SK-N-SH (cell line): Measurements from ENCODE around the gene GMPR2. TPM values are rescaled to one million over a fixed set of nuclear protein-coding genes. Genes with fewer than 3 reads are reported as not detected.

Source experiments
- CTCF ChIA-PET: fragments of 300-600, 350-600 bp; formaldehyde crosslinking; extraction: SDS; loops from one replicate; lab custom pipeline; 2021; lab: Yijun Ruan, JAX
- POLR2A ChIA-PET: fragments of 350-600 bp; sonication (Branson Sonifier 250); formaldehyde crosslinking; extraction: SDS; loops from one replicate; lab custom pipeline; 2020; ENCODE audit warnings: antibody characterized with exemption, inconsistent platforms; lab: Yijun Ruan, JAX
- DNase-seq: peaks from one replicate; pipeline ENCODE4 v3.0.0; 2012
- H2AFZ ChIP-seq: fragments of 200-600 bp; sonication (generic); 2 replicates; pipeline ENCODE4 v1.8.1; 2016; ENCODE audit warnings: antibody characterized with exemption, mild to moderate bottlenecking, low read depth
- H3F3A ChIP-seq: fragments of 200-600 bp; sonication (generic); replicated peaks from 2 replicates; pipeline ENCODE3; 2016; ENCODE audit warnings: antibody characterized with exemption, mild to moderate bottlenecking; ENCODE audit not compliant: insufficient read depth
- H3K27ac ChIP-seq, 2 experiments: fragments of 200-500 bp in 1 of 2; fragments of 200-600 bp in 1 of 2; sonication (Bioruptor generic) in 1 of 2; sonication (generic), shearing (Covaris generic) in 1 of 2; 2 replicates each; pipeline versions ENCODE4 v1.5.1 to v1.6.1; 2014 to 2016; ENCODE audit warnings: low read depth in 2 of 2, inconsistent platforms in 1 of 2, low read length in 1 of 2, mild to moderate bottlenecking in 1 of 2, mixed read lengths in 1 of 2
- H3K27me3 ChIP-seq: fragments of 200-600 bp; sonication (generic), shearing (Covaris generic); 2 replicates; pipeline ENCODE4 v1.6.1; 2016; ENCODE audit warnings: mixed run types; ENCODE audit not compliant: insufficient read depth
- H3K36me3 ChIP-seq, 2 experiments: fragments of 200-500 bp in 1 of 2; fragments of 200-600 bp in 1 of 2; sonication (Bioruptor generic) in 1 of 2; sonication (generic) in 1 of 2; replicated peaks in 1 of 2; 2 replicates each; pipeline versions ENCODE3 to v1.5.1; 2014 to 2016; ENCODE audit warnings: low read length in 1 of 2, mild to moderate bottlenecking in 1 of 2; ENCODE audit not compliant: insufficient read depth in 2 of 2, control insufficient read depth in 1 of 2
- H3K4me1 ChIP-seq, 2 experiments: fragments of 200-500 bp in 1 of 2; fragments of 200-600 bp in 1 of 2; sonication (Bioruptor generic) in 1 of 2; sonication (generic), shearing (Covaris generic) in 1 of 2; 2 replicates each; pipeline versions ENCODE4 v1.5.1 to v1.6.1; 2014 to 2016; ENCODE audit warnings: low read depth in 1 of 2, low read length in 1 of 2, mixed run types in 1 of 2; ENCODE audit not compliant: insufficient read depth in 2 of 2, control insufficient read depth in 1 of 2
- H3K4me2 ChIP-seq: fragments of 200-600 bp; sonication (generic), shearing (Covaris generic); 2 replicates; pipeline ENCODE4 v1.6.1; 2017; ENCODE audit warnings: mixed run types
- H3K4me3 ChIP-seq, 2 experiments: fragments of 200-500 bp in 1 of 2; fragments of 200-600 bp in 1 of 2; sonication (Bioruptor generic) in 1 of 2; sonication (generic), shearing (Covaris generic) in 1 of 2; 2 replicates each; pipeline versions ENCODE4 v1.5.1 to v1.8.1; 2014 to 2016; ENCODE audit warnings: low read depth in 2 of 2, inconsistent platforms in 1 of 2, low read length in 1 of 2, mild to moderate bottlenecking in 1 of 2, mixed read lengths in 1 of 2, moderate library complexity in 1 of 2
- H3K79me2 ChIP-seq: fragments of 200-600 bp; sonication (generic); 2 replicates; pipeline ENCODE4 v1.8.1; 2017; ENCODE audit warnings: mild to moderate bottlenecking; ENCODE audit not compliant: insufficient read depth
- H3K9ac ChIP-seq: fragments of 200-600 bp; sonication (generic); 2 replicates; pipeline ENCODE4 v1.6.1; 2017; ENCODE audit warnings: mixed run types
- H3K9me2 ChIP-seq: fragments of 200-600 bp; sonication (generic); 2 replicates; pipeline ENCODE4 v1.6.1; 2017; ENCODE audit warnings: mixed run types
- H3K9me3 ChIP-seq: fragments of 200-600 bp; sonication (generic); 2 replicates; pipeline ENCODE4 v1.6.1; 2017; ENCODE audit warnings: mixed run types, mild to moderate bottlenecking, moderate library complexity
- H4K20me1 ChIP-seq: fragments of 200-600 bp; sonication (generic); 2 replicates; pipeline ENCODE4 v1.6.1; 2017; ENCODE audit warnings: mild to moderate bottlenecking, mixed run types; ENCODE audit not compliant: insufficient read depth
- CHD2 ChIP-seq: fragments of 150-350 bp; IDR thresholded peaks from 2 replicates; pipeline ENCODE4 v1.6.1; 2018; ENCODE audit warnings: low read length; ENCODE audit not compliant: partially characterized antibody
- CTCF ChIP-seq: fragments of 200-600 bp; sonication (generic); IDR thresholded peaks from 2 replicates; pipeline ENCODE4 v1.6.1; 2017; ENCODE audit warnings: antibody characterized with exemption, mild to moderate bottlenecking, moderate library complexity
- ELF1 ChIP-seq: IDR thresholded peaks from 2 replicates; pipeline ENCODE4 v1.4.0; 2012
- EP300 ChIP-seq, 2 experiments: IDR thresholded peaks; 2 replicates each; pipeline versions ENCODE4 v1.4.0 to v1.6.1; 2012; ENCODE audit warnings: borderline replicate concordance in 1 of 2, low read depth in 1 of 2, low read length in 1 of 2
- EZH2phosphoT487 ChIP-seq: fragments of 200-600 bp; sonication (generic); IDR thresholded peaks from 2 replicates; pipeline ENCODE4 v1.6.1; 2017; ENCODE audit warnings: low read depth, mixed run types, mild to moderate bottlenecking, antibody characterized with exemption, moderate library complexity, borderline replicate concordance
- FOSL2 ChIP-seq: IDR thresholded peaks from 2 replicates; pipeline ENCODE4 v1.4.0; 2012; ENCODE audit warnings: low read depth, mild to moderate bottlenecking, moderate library complexity, borderline replicate concordance
- FOXJ3 ChIP-seq: sonication (generic); formaldehyde crosslinking; IDR thresholded peaks from 2 replicates; pipeline ENCODE4 v1.5.1; 2020; ENCODE audit warnings: mild to moderate bottlenecking, missing genetic modification reagents
- FOXM1 ChIP-seq: IDR thresholded peaks from 2 replicates; pipeline ENCODE4 v1.4.0; 2012; ENCODE audit warnings: low read depth, mild to moderate bottlenecking
- GABPA ChIP-seq: IDR thresholded peaks from 2 replicates; pipeline ENCODE4 v1.4.0; 2012; ENCODE audit warnings: low read depth, mild to moderate bottlenecking
- IRF3 ChIP-seq: fragments of 150-350 bp; IDR thresholded peaks from 2 replicates; pipeline ENCODE4 v1.6.1; 2016; ENCODE audit warnings: mild to moderate bottlenecking, low read depth, low read length
- JUND ChIP-seq: IDR thresholded peaks from 2 replicates; pipeline ENCODE4 v1.4.0; 2012
- MEF2A ChIP-seq: IDR thresholded peaks from 2 replicates; pipeline ENCODE4 v1.4.0; 2012; ENCODE audit warnings: low read depth, borderline replicate concordance
- RCOR1 ChIP-seq: fragments of 150-350 bp; IDR thresholded peaks from 2 replicates; pipeline ENCODE4 v1.6.1; 2017; ENCODE audit warnings: antibody characterized with exemption, low read length
- REST ChIP-seq: IDR thresholded peaks from 2 replicates; pipeline ENCODE4 v1.6.1; 2012; ENCODE audit warnings: mild to moderate bottlenecking, low read depth, low read length, moderate library complexity
- RFX5 ChIP-seq: IDR thresholded peaks from 2 replicates; pipeline ENCODE4 v1.6.1; 2012; ENCODE audit warnings: mild to moderate bottlenecking, improper control_type of control experiment, low read length
- RXRA ChIP-seq: IDR thresholded peaks from 2 replicates; pipeline ENCODE4 v1.4.0; 2012; ENCODE audit warnings: low read depth, mild to moderate bottlenecking, borderline replicate concordance
- SIN3A ChIP-seq: IDR thresholded peaks from 2 replicates; pipeline ENCODE4 v1.6.1; 2012; ENCODE audit warnings: low read depth, mild to moderate bottlenecking, low read length, moderate library complexity, borderline replicate concordance
- TEAD4 ChIP-seq: IDR thresholded peaks from 2 replicates; pipeline ENCODE4 v1.4.0; 2012; ENCODE audit warnings: mild to moderate bottlenecking, borderline replicate concordance; ENCODE audit not compliant: insufficient read depth
- USF2 ChIP-seq: fragments of 150-350 bp; IDR thresholded peaks from 2 replicates; pipeline ENCODE4 v1.6.1; 2017; ENCODE audit warnings: antibody characterized with exemption, low read length, low read depth, borderline replicate concordance
- ZBTB33 ChIP-seq: IDR thresholded peaks from 2 replicates; pipeline ENCODE4 v1.4.0; 2012; ENCODE audit warnings: low read depth, borderline replicate concordance
- WGBS: methylation state at CpG from one replicate; pipeline ENCODE4 v1.1.6; 2017; ENCODE audit warnings: low lambda C conversion rate; 5-methylcytosine and 5-hydroxymethylcytosine counted together
- polyA plus RNA-seq, 3 experiments: library from polyadenylated mRNA; depleted of rRNA; stranded (reverse); fragments of >200 nt; gene quantifications; 2 replicates each; pipeline ENCODE4 v1.2.3, GENCODE V29; 2012

Gene GMPR2
- polyA plus RNA-seq, 1 of the 3 experiments (the other 2 are of a cell fraction): 97.0 TPM

- no peak overlapping the region for H3K4me2 ChIP-seq
- H4K20me1 ChIP-seq: no peaks in the 10 kb centered on the region
- no peak overlapping the region for H3K27ac ChIP-seq
- TF ChIP-seq EZH2phosphoT487 (no peak), USF2 (no peak), FOSL2 (no peak), RFX5 (no peak), IRF3 (no peak), CTCF (no peak; the same call in 1 of the 2 replicates), MEF2A (no peak), FOXM1 (no peak), ZBTB33 (no peak), FOXJ3 (no peak), REST (no peak), JUND (no peak), GABPA (no peak), EP300 (IDR thresholded peaks at IDR 0.05; ENCODE audit: borderline replicate concordance in 1 of 2, low read depth in 1 of 2, low read length in 1 of 2) (no peak), RXRA (no peak), ELF1 (no peak), SIN3A (no peak), CHD2 (no peak), RCOR1 (no peak), TEAD4 (no peak)
- peaks cover 0 to 15% of the 10 kb centered on the region in 2 experiments for H3K36me3 ChIP-seq
- H3K79me2 ChIP-seq: no peaks in the 10 kb centered on the region; the same call in 1 of the 2 replicates
- POLR2A ChIA-PET: interaction anchor here (0.6 kb wide), 1 partner anchor 1201 kb away, joined by 3 read pairs; no protein-coding TSS in a partner anchor
- H3K27me3 ChIP-seq: no peaks in the 10 kb centered on the region
- DNase-seq: no peak
- no peaks in the 10 kb centered on the region for H3F3A ChIP-seq
- H3K9ac ChIP-seq: no peak overlapping the region
- CTCF ChIA-PET: interaction anchor here (0.7 to 4.9 kb wide), 4 partner anchors 11 to 50 kb away, joined by 4 to 37 read pairs (median 13); partner anchors contain the start of gene TINF2
- H2AFZ ChIP-seq: no peak overlapping the region
- no peaks in the 10 kb centered on the region for H3K9me3 ChIP-seq
- WGBS: 79% methylated on average over 2 of the region's 2 CpGs
- H3K9me2 ChIP-seq: no peaks in the 10 kb centered on the region
- peaks cover 6 to 10% of the 10 kb centered on the region in 2 experiments; a peak in 2 of 4 replicates for H3K4me1 ChIP-seq
- no peak overlapping the region for H3K4me3 ChIP-seq
Measured at GRCh38 chr14:24272467-24272866, 39.7 kb downstream of the GMPR2 start.
